ENCODE results near the gene THOC1. TPM values are rescaled to one million over a fixed set of nuclear protein-coding genes. Genes with fewer than 3 reads are reported as not detected.
"Not testable (repeated sequence)": the region's sequence is repeated elsewhere in the genome, so short reads cannot be mapped to it uniquely, and the experiment has no call there.

The THOC1 gene
- total and polyA plus RNA-seq, 2 of the 4 experiments (the other 2 are of a cell fraction): 13.3 to 15.8 TPM

GRCh38 chr18:310042-310441 is 42.2 kb upstream of the THOC1 start:
- Histone ChIP-seq H2BK20ac (ENCODE audit: low read depth, low read length) (no peak overlapping the region), H4K8ac (ENCODE audit: low read depth in 2 of 2, low read length in 2 of 2) (no peak overlapping the region), H2AK5ac (ENCODE audit: low read depth, low read length) (no peak overlapping the region), H2BK120ac (ENCODE audit: low read depth, low read length) (no peak overlapping the region), H3K56ac (ENCODE audit: extremely low read depth, insufficient read depth, low read length) (no peak overlapping the region), H3K4me3 (ENCODE audit: insufficient read depth, low read depth, low read length) (no peak overlapping the region), H2AK9ac (replicated peaks; ENCODE audit: low read depth, low read length, poor library complexity) (no peak overlapping the region), H3K9me3 (ENCODE audit: control insufficient read depth, insufficient read depth, low read length) (peaks cover 3% of the 10 kb centered on the region; the same call in 1 of the 2 replicates), H4K20me1 (ENCODE audit: insufficient read depth, low read length) (no peaks in the 10 kb centered on the region), H2BK15ac (ENCODE audit: low read depth, low read length) (no peak overlapping the region), H3K36me3 (ENCODE audit: control insufficient read depth, insufficient read depth, low read length) (no peaks in the 10 kb centered on the region), H2AFZ (replicated peaks; ENCODE audit: low read length, poor library complexity) (no peak overlapping the region), H3K23ac (ENCODE audit: low read depth, low read length) (no peak overlapping the region), H3K14ac (replicated peaks; ENCODE audit: low read depth, low read length) (no peak overlapping the region), H3K9me1 (ENCODE audit: insufficient read depth, low read length) (no peaks in the 10 kb centered on the region), H3K9ac (ENCODE audit: low read depth, low read length) (no peak overlapping the region), H2BK5ac (ENCODE audit: low read depth, low read length, poor library complexity, severe bottlenecking) (no peak overlapping the region), H3K4me1 (ENCODE audit: control insufficient read depth, insufficient read depth, low read length) (no peaks in the 10 kb centered on the region), H3K27me3 (ENCODE audit: control insufficient read depth, insufficient read depth, low read length) (peaks cover 65% of the 10 kb centered on the region), H3K18ac (ENCODE audit: low read depth, low read length) (no peak overlapping the region), H4K91ac (ENCODE audit: insufficient read depth, low read depth, low read length) (no peak overlapping the region), H3K79me1 (ENCODE audit: low read depth in 1 of 2, low read length in 2 of 2) (no peaks in the 10 kb centered on the region), H3K4ac (ENCODE audit: low read depth, low read length) (no peak overlapping the region), H4K5ac (ENCODE audit: low read depth, low read length) (no peak overlapping the region), H3K27ac (ENCODE audit: insufficient read depth, low read length) (no peak overlapping the region), H3K4me2 (ENCODE audit: low read depth, low read length) (no peak overlapping the region)
- ChIA-PET CTCF (no interaction called here), POLR2A (ENCODE audit: unreplicated experiment) (no interaction called here)
- dilution Hi-C loops (cut with HindIII; ENCODE audit: low sequenced_read_pairs, unreplicated experiment) (no loop called here), in situ Hi-C loops (cut with MboI; ENCODE audit: low sequenced_read_pairs) (no loop called here), intact Hi-C loops (cut with micrococcal nuclease) (no loop called here)
- BruUV-seq (replicated peaks): no TSS peak
- ATAC-seq (ENCODE audit: low read depth) (no peak), DNase-seq (no peak)
- no peak for TF ChIP-seq SMC3 (IDR thresholded peaks at IDR 0.05; ENCODE audit: low read depth, low read length)
- TF ChIP-seq MXI1 (IDR thresholded peaks at IDR 0.05; ENCODE audit: borderline replicate concordance, low read depth, low read length): no peak
- no peak for TF ChIP-seq FOS (IDR thresholded peaks at IDR 0.05; ENCODE audit: low read depth, low read length)
- TF ChIP-seq ELK1 (IDR thresholded peaks at IDR 0.05; ENCODE audit: borderline replicate concordance, low read depth, low read length): no peak
- TF ChIP-seq CHD1 (IDR thresholded peaks at IDR 0.05; ENCODE audit: low read depth, low read length): no peak
- no peak for TF ChIP-seq BHLHE40 (IDR thresholded peaks at IDR 0.05; ENCODE audit: low read depth, low read length)
- TF ChIP-seq MAFK (IDR thresholded peaks at IDR 0.05; ENCODE audit: low read depth, low read length): peak; percentile 83

GRCh38 chr18:308086-308485 is 40.2 kb upstream of the THOC1 start:
- H3K36me3 ChIP-seq (ENCODE audit: control insufficient read depth, insufficient read depth, low read length); dilution Hi-C loops (cut with HindIII; ENCODE audit: low sequenced_read_pairs, unreplicated experiment); H4K20me1 ChIP-seq (ENCODE audit: insufficient read depth, low read length); BruUV-seq (replicated peaks); intact Hi-C loops (cut with micrococcal nuclease); H3K27ac ChIP-seq (ENCODE audit: insufficient read depth, low read length); H3K4me3 ChIP-seq (ENCODE audit: insufficient read depth, low read depth, low read length); ATAC-seq (ENCODE audit: low read depth); H3K4me1 ChIP-seq (ENCODE audit: control insufficient read depth, insufficient read depth, low read length); H3K9me3 ChIP-seq (ENCODE audit: control insufficient read depth, insufficient read depth, low read length); H3K4ac ChIP-seq (ENCODE audit: low read depth, low read length); H3K9me1 ChIP-seq (ENCODE audit: insufficient read depth, low read length); H2BK5ac ChIP-seq (ENCODE audit: low read depth, low read length, poor library complexity, severe bottlenecking); H4K5ac ChIP-seq (ENCODE audit: low read depth, low read length); H3K23ac ChIP-seq (ENCODE audit: low read depth, low read length); H3K9ac ChIP-seq (ENCODE audit: low read depth, low read length); H2AK5ac ChIP-seq (ENCODE audit: low read depth, low read length); POLR2A ChIA-PET (ENCODE audit: unreplicated experiment); H2BK15ac ChIP-seq (ENCODE audit: low read depth, low read length); H2AK9ac ChIP-seq (replicated peaks; ENCODE audit: low read depth, low read length, poor library complexity); H3K14ac ChIP-seq (replicated peaks; ENCODE audit: low read depth, low read length); DNase-seq; H2BK120ac ChIP-seq (ENCODE audit: low read depth, low read length); H3K4me2 ChIP-seq (ENCODE audit: low read depth, low read length); CTCF ChIA-PET; H2BK20ac ChIP-seq (ENCODE audit: low read depth, low read length); H3K79me1 ChIP-seq (ENCODE audit: low read depth in 1 of 2, low read length in 2 of 2); H3K56ac ChIP-seq (ENCODE audit: extremely low read depth, insufficient read depth, low read length); H3K18ac ChIP-seq (ENCODE audit: low read depth, low read length); in situ Hi-C loops (cut with MboI; ENCODE audit: low sequenced_read_pairs); H2AFZ ChIP-seq (replicated peaks; ENCODE audit: low read length, poor library complexity); H4K91ac ChIP-seq (ENCODE audit: insufficient read depth, low read depth, low read length); H4K8ac ChIP-seq (ENCODE audit: low read depth in 2 of 2, low read length in 2 of 2): not testable (repeated sequence)
- no CpG with 5 or more reads among the region's 4 CpGs for WGBS, 2 experiments (ENCODE audit: extremely low coverage in 2 of 2, insufficient read length in 1 of 2)
- H3K27me3 ChIP-seq (ENCODE audit: control insufficient read depth, insufficient read depth, low read length): peaks cover 68% of the 10 kb centered on the region
